ENCODE data around the gene CLDN5. TPM values are rescaled to one million over a fixed set of nuclear protein-coding genes. Genes with fewer than 3 reads are reported as not detected.

The CLDN5 gene
- total and polyA plus RNA-seq, 2 of the 8 experiments (the other 6 are each of a cell fraction or from before 2014, with no cell fraction given), result 1.2 to 1.6 TPM

DNA sequence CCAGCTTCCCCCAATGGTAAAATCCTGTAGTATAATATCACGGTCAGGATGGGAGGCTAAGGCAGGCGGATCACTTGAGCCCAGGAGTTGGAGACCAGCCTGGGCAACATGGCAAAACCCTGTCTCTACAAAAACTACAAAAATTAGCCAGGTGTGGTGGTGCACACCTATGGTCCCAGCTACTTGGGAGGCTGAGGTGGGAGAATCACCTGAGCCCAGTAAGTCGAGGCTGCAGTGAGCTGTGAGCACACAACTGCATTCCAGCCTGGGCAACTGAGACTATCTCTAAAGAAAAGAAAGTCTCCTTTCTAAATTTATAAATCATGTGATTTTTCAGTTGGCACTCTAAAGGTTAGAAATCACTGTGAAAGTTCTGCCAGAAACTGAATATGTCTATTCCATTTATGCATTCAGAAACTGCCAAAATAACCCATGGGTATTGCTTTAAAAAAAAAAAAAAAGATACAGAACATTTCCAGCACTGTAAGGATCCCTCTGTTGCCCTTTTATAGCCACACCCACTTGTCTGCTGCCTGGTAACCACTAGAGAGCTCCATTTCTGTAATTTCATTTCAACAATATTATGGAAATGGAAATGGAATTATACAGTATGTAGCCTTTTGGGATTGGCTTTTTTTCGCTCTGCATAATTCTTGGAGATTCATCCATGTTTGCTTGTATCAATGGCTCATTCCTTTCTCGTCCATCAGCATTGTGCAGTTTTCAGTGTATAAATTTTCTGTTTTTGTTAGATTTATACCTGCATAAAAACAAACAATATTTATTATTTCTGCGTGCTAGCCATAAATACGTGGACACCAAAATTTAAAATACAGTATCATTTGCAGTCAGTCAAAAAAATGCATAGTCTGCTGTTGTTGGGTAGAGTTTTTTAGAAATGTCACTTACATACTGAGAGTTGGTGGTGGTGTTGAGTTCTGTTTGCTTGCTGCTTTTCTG lies 35.0 kb downstream of the CLDN5 start:
- H2BK20ac ChIP-seq (ENCODE audit: low read length), result no peak overlapping the region
- H2BK12ac ChIP-seq (ENCODE audit: low read depth, low read length), result no peak overlapping the region
- no peak overlapping the region for H4K8ac ChIP-seq (ENCODE audit: extremely low read depth, insufficient read depth, low read length)
- no peak overlapping the region for H2AFZ ChIP-seq (ENCODE audit: low read length)
- FAIRE-seq, result no peak
- DNase-seq (ENCODE audit: low read depth in 1 of 2, low spot score in 2 of 2), result no peak
- no peak overlapping the region for H2BK120ac ChIP-seq (replicated peaks; ENCODE audit: low read depth, low read length)
- H4K91ac ChIP-seq (replicated peaks; ENCODE audit: insufficient read length, low read length), result no peak overlapping the region
- no peaks in the 10 kb centered on the region for H3K27me3 ChIP-seq (replicated peaks in 1 of 4; ENCODE audit: control insufficient read depth in 3 of 4, extremely low read depth in 1 of 4, insufficient read depth in 3 of 4, low read length in 3 of 4)
- H3K18ac ChIP-seq (ENCODE audit: extremely low read depth, low read length), result no peak overlapping the region
- H4K20me1 ChIP-seq (replicated peaks in 1 of 2; ENCODE audit: control insufficient read depth in 1 of 2, insufficient read depth in 2 of 2, low read length in 2 of 2), result peaks cover 3% of the 10 kb centered on the region in 2 experiments
- H3K4me2 ChIP-seq (ENCODE audit: insufficient read depth in 1 of 2, low read depth in 2 of 2, low read length in 2 of 2), result no peak overlapping the region
- no peak overlapping the region for H3K23ac ChIP-seq (ENCODE audit: insufficient read length)
- WGBS, 2 experiments (ENCODE audit: extremely low coverage in 1 of 2, insufficient coverage in 1 of 2, insufficient read length in 1 of 2, insufficient replicate concordance in 2 of 2, low coverage in 1 of 2, low lambda C conversion rate in 2 of 2, missing lambda C conversion rate in 1 of 2), result 86% methylated on average over 7 of the region's 7 CpGs; no CpG with 5 or more reads in 1 of the 2 experiments
- H4K5ac ChIP-seq (ENCODE audit: insufficient read length, low read depth, low read length), result no peak overlapping the region
- no peak overlapping the region for H2BK5ac ChIP-seq (ENCODE audit: low read depth, low read length)
- H3K23me2 ChIP-seq (ENCODE audit: low read depth, low read length), result no peaks in the 10 kb centered on the region
- no peak overlapping the region for H3K27ac ChIP-seq (ENCODE audit: low read depth, low read length)
- no peak overlapping the region for H3K4ac ChIP-seq (replicated peaks; ENCODE audit: insufficient read length, low read depth, low read length)
- H3K9ac ChIP-seq (replicated peaks in 1 of 4; ENCODE audit: extremely low read depth in 1 of 4, low read depth in 3 of 4, low read length in 3 of 4), result no peak overlapping the region
- no peak overlapping the region for H3K4me3 ChIP-seq (ENCODE audit: extremely low read depth in 1 of 4, insufficient read depth in 2 of 4, low read depth in 3 of 4, low read length in 4 of 4)
- peaks cover 22 to 51% (median 34%) of the 10 kb centered on the region in 4 experiments for H3K36me3 ChIP-seq (ENCODE audit: control insufficient read depth in 2 of 4, insufficient read depth in 4 of 4, low read length in 3 of 4)
- H3K79me2 ChIP-seq (ENCODE audit: control insufficient read depth in 1 of 2, insufficient read depth in 2 of 2, low read length in 2 of 2), result no peaks in the 10 kb centered on the region
- H3K56ac ChIP-seq (replicated peaks; ENCODE audit: insufficient read length, low read depth, low read length), result no peak overlapping the region
- no peaks in the 10 kb centered on the region; the same call in 1 of the 2 replicates for H3K79me1 ChIP-seq (ENCODE audit: low read depth, low read length)
- H3K4me1 ChIP-seq (replicated peaks in 1 of 4; ENCODE audit: control insufficient read depth in 3 of 4, insufficient read depth in 4 of 4, low read length in 3 of 4), result no peaks in the 10 kb centered on the region
- CTCF ChIA-PET (ENCODE audit: partially characterized antibody), result interaction anchor here (0.9 to 1.6 kb wide), 4 partner anchors 13 to 143 kb away, joined by 3 to 4 read pairs (median 4); no protein-coding TSS in a partner anchor
- no peak overlapping the region for H2AK5ac ChIP-seq (ENCODE audit: low read depth, low read length)
- POLR2A ChIA-PET (ENCODE audit: partially characterized antibody), result interaction anchor here (0.6 to 2.4 kb wide), 3 partner anchors 9 to 95 kb away, joined by 3 to 13 read pairs (median 3); partner anchors contain the start of gene CDC45
- no peaks in the 10 kb centered on the region for H3K9me3 ChIP-seq (ENCODE audit: insufficient read depth in 2 of 2, low read depth in 1 of 2, low read length in 1 of 2)
- H2BK15ac ChIP-seq (ENCODE audit: low read length), result no peak overlapping the region
- H3K14ac ChIP-seq (ENCODE audit: insufficient read length), result no peak overlapping the region
- TF ChIP-seq SP4 (IDR thresholded peaks at IDR 0.05; ENCODE audit: low read length), result no peak
- no peak for TF ChIP-seq TAF1 (IDR thresholded peaks at IDR 0.05; ENCODE audit: low read depth, low read length)
- TF ChIP-seq HDAC6 (IDR thresholded peaks at IDR 0.05; ENCODE audit: low read depth, low read length), result no peak
- no peak for TF ChIP-seq CHD2 (IDR thresholded peaks at IDR 0.05; ENCODE audit: low read length)
- no peak for TF ChIP-seq EGR1 (IDR thresholded peaks at IDR 0.05; ENCODE audit: borderline replicate concordance, low read depth, low read length)
- no peak for TF ChIP-seq SIRT6 (IDR thresholded peaks at IDR 0.05; ENCODE audit: low read length)
- TF ChIP-seq RAD21 (IDR thresholded peaks at IDR 0.05 in 1 of 2, conservative IDR thresholded peaks at IDR 0.05 in 1 of 2; ENCODE audit: low read depth in 2 of 2, low read length in 2 of 2), result no peak
- no peak for TF ChIP-seq JUN (IDR thresholded peaks at IDR 0.05; ENCODE audit: low read depth, low read length)
- no peak for TF ChIP-seq JUND (IDR thresholded peaks at IDR 0.05; ENCODE audit: low read length)
- TF ChIP-seq, protein P1, sequence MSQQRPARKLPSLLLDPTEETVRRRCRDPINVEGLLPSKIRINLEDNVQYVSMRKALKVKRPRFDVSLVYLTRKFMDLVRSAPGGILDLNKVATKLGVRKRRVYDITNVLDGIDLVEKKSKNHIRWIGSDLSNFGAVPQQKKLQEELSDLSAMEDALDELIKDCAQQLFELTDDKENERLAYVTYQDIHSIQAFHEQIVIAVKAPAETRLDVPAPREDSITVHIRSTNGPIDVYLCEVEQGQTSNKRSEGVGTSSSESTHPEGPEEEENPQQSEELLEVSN (IDR thresholded peaks at IDR 0.05), result no peak
- TF ChIP-seq, protein P2, sequence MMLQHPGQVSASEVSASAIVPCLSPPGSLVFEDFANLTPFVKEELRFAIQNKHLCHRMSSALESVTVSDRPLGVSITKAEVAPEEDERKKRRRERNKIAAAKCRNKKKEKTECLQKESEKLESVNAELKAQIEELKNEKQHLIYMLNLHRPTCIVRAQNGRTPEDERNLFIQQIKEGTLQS (IDR thresholded peaks at IDR 0.05; ENCODE audit: insufficient read depth, low read depth, low read length), result no peak

Data from H1 (cell line).